ENCODE data around the gene HS6ST1.

HS6ST1 gene

DNA sequence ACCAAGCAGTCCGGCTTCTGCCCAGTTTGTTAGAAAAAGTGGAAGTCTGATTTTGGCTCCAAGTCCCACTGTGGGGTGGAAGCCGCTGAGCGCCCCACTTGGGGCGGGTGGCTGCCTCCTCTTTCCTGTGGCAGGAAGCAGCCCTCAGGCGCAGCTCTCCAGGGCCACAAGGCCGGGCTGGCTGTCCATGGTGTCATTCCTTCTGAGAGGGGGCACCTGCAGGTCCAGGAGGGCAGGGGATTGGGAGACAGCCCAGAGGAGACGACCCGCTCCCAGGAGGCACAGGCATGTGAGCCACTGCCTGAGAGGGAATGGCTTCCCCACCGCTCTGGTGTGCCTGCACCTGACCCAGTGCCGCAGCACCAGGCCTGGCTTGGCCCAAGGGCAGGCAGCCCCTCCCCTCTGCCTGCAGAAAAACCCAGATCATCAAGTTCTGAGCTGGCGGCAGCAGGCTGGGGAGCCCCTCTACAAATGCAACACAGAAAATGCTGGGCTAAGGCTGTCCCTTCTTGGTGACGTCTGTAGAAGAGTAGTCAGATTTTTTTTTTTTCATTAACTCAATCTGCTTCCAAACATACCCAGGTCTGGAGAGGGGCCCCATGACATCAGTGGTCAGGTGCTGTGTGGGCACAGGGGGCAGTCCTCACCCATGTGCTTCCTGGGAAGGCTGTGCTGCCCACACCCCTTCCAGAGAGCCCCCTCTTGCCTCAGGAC lies 38.4 kb downstream of the HS6ST1 start:
- no peak overlapping the region for H3K4me3 ChIP-seq (ENCODE audit: low read depth, low read length)
- no peak for DNase-seq (ENCODE audit: low read depth)
- TF ChIP-seq, protein P1, sequence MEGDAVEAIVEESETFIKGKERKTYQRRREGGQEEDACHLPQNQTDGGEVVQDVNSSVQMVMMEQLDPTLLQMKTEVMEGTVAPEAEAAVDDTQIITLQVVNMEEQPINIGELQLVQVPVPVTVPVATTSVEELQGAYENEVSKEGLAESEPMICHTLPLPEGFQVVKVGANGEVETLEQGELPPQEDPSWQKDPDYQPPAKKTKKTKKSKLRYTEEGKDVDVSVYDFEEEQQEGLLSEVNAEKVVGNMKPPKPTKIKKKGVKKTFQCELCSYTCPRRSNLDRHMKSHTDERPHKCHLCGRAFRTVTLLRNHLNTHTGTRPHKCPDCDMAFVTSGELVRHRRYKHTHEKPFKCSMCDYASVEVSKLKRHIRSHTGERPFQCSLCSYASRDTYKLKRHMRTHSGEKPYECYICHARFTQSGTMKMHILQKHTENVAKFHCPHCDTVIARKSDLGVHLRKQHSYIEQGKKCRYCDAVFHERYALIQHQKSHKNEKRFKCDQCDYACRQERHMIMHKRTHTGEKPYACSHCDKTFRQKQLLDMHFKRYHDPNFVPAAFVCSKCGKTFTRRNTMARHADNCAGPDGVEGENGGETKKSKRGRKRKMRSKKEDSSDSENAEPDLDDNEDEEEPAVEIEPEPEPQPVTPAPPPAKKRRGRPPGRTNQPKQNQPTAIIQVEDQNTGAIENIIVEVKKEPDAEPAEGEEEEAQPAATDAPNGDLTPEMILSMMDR (IDR thresholded peaks at IDR 0.05; ENCODE audit: low read depth, low read length, missing control alignments) = no peak

DNA sequence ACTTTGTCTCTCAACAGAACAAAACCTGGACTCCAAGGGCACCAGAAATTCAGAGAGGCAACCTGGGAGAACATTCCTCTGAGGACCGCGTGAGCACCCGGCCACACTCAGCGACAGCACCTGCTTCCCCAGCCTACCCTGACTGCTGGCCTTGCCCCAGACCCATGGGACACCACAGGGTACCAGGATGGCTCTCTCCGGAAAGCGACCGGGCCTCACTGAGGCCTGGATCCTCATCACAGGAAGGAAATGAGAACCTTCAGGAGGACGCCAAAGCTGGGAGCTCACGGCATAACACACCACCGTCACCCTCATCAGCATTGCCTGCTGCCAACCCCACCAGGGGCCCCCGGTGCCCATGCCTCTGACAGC lies 38.9 kb downstream of the HS6ST1 start:
- TF ChIP-seq, protein P1 (IDR thresholded peaks at IDR 0.05; ENCODE audit: low read depth, low read length, missing control alignments) = no peak
- no peak for DNase-seq (ENCODE audit: low read depth)
- no peak overlapping the region for H3K4me3 ChIP-seq (ENCODE audit: low read depth, low read length)

DNA sequence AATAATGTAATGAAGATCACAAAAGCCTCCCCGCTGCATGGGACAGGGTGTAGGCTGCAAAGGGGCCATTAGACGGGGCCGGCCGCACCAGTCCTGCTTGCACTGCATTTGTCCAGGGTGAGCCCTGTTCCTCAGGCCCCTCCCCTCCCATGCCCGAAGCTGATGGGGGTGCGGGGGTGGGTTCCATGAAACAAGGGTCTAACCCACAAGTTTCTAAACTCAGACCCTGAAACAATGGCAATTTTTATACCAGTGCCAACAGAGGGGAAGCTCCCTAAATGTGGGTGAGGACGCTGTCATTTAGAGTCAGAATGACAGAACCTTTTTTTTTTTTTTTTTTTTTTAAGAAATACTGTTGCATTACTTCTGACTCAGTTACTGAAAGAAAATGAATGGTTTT lies 39.7 kb downstream of the HS6ST1 start:
- DNase-seq (ENCODE audit: low read depth) = no peak
- H3K4me3 ChIP-seq (ENCODE audit: low read depth, low read length) = no peak overlapping the region
- TF ChIP-seq, protein P1 (IDR thresholded peaks at IDR 0.05; ENCODE audit: low read depth, low read length, missing control alignments) = no peak

DNA sequence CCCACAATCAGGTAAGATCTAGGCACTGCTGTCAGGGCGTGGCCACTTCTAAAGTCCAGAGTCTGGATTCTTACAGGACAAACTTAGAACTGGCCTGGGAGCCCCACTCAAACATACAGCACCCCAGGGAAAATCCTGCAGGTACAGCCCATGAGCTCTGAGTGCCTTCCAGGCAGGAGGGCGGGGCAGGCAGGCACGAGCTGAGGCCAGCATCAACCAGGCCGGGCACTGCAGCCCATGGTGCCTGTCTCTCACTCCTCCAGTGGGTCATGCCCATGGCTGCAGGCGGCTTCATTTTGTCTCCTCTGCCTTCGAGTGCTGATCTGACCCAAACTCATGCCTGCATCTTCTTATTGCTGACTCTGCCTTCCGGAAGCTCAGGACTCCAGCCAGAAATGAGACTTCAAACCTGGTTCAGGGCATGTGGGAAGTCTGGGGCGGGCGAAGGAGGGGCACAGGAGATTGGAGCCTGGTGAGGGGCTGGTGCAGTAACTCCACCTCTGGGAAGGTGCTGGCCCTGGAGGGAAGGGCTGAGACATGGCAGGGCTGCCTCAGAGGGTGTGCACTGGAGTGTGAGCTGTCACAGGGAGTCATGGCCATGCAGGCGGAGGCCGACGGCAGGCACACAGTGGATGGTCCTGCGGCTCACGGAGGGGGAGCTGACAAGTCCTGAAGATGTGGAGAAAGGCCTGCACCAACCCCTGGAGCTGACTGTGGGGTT lies 40.5 kb downstream of the HS6ST1 start:
- DNase-seq (ENCODE audit: low read depth) = no peak
- TF ChIP-seq, protein P1 (IDR thresholded peaks at IDR 0.05; ENCODE audit: low read depth, low read length, missing control alignments) = no peak
- no peak overlapping the region for H3K4me3 ChIP-seq (ENCODE audit: low read depth, low read length)

DNA sequence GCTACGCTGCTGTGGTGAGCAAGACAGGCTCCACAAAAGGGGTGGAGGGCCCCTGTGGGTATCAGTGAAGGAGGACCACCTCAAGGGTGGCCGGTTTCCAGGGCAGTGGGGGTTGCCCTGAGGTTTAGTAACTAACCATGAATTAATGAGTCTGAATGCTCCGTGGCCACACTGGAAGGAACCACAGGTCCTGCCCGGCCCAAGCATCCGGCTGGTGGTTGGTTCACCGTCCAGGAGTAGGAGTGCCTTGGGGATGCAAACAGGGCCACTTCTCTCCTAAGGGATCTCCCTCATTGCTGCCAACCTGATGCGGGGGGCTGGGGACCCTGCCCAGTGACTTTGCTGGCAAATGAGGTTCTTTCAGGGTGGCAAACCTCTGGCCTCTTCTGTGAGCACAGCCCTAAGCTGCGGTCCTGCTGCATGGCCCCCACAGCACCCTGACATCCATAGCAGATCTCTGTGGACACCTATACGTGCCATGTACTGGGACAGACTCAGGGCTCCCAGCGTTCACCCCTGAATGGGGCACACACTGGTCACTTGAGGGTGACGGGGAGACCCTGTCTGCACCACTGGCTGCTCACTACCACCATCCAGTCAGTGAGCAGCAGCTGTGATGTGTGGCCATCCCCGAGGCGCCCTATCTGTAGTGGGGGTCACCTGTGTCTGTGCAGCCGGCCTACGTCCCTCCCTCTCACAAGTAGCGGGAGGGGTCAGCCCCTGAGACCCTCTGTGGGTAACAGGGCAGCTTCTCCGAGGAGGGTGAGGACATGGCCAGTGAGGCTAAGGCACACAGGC lies 41.6 kb downstream of the HS6ST1 start:
- TF ChIP-seq, protein P1 (IDR thresholded peaks at IDR 0.05; ENCODE audit: low read depth, low read length, missing control alignments) = no peak
- DNase-seq (ENCODE audit: low read depth) = no peak
- H3K4me3 ChIP-seq (ENCODE audit: low read depth, low read length) = no peak overlapping the region

DNA sequence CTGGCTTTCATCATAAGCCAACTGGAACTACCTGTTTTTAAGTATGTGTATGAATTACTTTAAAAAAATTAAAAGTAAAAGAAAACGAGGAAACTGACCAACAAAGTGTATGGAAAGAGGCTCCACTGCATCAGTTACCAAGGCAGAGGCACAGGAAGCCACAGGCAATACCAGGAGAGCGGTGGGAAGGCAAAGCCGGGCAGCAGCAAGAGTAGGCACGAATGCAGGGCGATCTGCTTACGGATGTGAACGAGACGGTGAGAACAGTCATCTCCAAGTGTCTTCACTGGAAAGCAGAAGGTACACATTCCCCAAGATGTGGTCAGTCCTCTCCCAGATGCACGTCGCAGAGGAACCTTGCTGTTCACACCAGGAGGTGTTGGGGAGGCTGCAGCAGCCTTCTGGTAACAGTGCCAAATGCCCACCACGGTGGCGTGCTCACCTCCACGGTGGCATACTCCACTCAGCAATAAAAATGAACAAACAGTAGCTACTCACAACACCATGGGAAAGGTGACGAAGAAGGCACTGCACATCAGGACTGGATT lies 43.1 kb downstream of the HS6ST1 start:
- TF ChIP-seq, protein P1 (IDR thresholded peaks at IDR 0.05; ENCODE audit: low read depth, low read length, missing control alignments) = no peak
- no peak overlapping the region for H3K4me3 ChIP-seq (ENCODE audit: low read depth, low read length)
- no peak for DNase-seq (ENCODE audit: low read depth)
